NCI-H82 treated with DMSO at 0.1 percent for 48 hours (cell line): ENCODE results near the gene ASXL1.

Source experiments
- DNase-seq: peaks from one replicate; lab custom pipeline; 2025; ENCODE audit not compliant: unreplicated experiment; lab: John Stamatoyannopoulos, UW

The ASXL1 gene

GRCh38 chr20:32437391-32438074 is 79.4 kb downstream of the ASXL1 start:
- no peak for DNase-seq

DNA sequence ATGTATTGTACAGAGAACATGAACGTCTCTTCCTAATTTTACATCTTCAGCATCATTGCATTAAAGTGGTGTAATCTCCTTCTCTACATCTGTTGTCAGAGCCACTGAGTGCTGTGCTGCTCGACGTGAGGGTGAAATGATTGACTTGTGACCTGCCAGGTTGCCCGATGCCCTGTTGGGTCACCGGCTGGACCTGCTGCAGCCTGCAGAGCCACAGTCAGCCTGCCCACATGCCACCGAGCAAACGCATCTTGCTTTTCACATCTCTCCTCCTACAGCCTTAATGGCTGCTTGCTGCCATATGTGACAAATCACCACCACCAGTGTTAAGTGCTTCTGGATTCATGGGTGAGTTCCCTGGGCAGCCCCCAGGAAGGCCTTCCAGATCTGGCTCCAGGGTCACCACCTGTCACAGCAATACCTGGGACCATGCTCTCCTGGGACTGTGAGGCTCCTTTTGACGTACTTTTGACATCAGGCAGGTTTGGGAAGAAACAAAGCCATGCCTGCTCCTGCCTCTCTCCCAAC is 80.3 kb downstream of the ASXL1 start:
- DNase-seq, result no peak

DNA sequence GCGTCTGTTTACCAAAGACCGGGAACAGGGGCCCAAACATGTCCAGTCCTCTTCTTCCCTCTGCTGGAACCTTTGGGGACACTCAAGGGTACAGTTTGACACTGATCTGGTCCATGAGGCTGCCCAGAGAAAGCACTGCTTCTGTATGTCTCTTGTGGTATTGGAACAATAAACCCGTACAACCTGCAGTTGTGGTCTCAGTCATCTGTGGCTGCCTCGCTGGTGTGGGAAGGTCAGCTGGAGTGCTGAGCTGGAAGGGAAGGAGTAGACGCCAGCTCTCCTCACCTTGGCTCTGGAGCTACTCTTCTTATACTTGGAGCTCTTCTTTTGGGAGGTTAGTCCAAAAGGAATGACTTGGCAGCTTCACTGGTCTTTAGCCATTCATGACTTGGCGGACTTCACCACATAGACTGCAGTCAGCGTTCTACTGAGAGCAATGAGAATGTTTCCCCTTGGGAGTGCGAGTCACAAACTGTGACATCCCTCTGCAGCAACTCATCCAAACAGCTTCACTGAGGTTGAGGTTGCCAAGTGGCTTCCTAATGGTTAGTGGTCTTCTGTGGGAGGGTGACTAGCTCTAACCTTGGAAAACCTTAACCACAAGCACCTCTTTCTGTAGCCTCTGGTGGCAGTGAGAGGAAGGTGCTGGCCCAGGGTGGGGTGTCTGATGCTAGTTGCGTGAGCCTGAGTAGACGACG is 81.2 kb downstream of the ASXL1 start:
- no peak for DNase-seq

DNA sequence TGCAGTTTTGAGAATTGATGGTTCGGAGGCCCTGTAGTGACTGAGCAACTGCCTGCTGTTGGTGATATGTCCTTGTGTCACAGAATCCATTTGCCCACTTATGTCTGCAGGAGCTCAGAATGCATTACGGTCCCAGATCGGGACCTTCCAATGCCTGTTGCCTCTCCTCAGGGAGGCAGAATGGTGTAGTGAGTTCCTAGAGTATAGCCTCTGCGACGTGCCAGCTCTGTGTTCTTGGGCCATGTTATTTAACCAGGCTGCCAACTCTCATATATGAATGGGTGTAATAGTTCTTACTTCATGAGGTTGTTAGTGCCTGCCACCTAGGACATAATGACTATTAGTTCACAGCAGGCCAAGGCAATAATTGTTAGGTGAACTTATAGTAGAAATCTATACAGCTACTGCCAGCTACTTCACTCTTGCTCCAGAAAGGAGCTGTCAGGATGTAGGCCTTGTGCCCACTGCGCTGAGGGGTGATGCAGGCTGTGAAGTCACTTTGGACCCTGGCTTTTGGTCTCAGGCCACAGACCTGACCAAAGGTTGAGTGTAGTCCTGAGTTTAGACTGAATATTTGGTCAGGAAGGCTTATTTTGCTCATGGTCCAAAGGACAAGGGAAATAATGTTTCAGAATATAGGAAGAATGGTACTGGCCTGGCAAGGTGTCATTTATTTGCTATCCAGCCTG is 82.1 kb downstream of the ASXL1 start:
- DNase-seq, result no peak

DNA sequence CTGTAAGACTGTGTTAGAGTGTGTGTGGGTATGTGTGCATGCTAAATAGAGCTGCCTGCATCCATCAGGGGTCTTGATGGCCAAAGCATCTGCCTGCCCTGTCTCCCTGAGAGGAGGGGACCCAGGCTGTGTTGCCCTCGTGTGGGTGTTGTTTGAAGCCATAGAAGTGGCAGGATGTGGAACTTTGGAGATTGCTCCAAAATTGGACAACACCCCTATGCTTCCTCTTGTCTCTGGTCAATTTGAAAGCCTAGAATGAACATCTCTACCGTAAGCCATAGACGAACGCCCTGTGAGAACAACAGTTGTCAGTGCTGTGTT is 82.6 kb downstream of the ASXL1 start:
- no peak for DNase-seq

GRCh38 chr20:32441638-32442037 is 83.5 kb downstream of the ASXL1 start:
- no peak for DNase-seq

DNA sequence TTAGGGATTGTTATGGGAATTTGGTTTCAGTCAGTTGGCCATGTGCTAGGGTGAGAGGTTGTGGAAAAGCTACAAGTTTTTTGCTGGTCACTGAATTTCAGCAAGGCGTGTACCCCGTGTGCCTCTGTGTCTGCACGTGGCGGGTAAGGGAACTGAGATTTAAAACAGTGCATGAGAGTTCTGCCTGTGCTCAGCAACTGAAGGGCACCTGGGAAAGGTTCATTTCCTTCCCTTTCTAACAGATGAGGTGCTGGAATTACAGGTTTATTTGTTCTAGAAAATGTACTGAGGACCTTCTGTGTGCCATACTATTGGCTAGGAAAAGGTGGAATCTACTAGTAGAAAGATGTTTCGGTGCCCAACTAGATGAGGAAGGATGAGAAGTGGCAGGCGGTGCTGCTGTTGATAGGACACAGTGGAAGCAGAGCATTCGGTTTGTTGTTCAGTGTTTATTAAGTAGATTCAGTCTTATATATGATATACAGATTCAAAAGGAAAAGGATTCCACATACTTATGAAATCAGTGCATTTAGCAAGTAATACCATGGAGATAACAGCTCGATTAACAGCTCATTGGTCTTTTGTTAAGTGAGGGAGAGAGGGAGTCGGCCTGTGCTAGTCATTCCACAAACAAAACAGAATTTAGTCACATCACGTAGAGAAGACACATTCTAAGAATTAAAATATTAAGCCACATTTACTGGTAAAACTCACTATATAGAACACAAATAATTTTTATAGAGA is 84.7 kb downstream of the ASXL1 start:
- no peak for DNase-seq

DNA sequence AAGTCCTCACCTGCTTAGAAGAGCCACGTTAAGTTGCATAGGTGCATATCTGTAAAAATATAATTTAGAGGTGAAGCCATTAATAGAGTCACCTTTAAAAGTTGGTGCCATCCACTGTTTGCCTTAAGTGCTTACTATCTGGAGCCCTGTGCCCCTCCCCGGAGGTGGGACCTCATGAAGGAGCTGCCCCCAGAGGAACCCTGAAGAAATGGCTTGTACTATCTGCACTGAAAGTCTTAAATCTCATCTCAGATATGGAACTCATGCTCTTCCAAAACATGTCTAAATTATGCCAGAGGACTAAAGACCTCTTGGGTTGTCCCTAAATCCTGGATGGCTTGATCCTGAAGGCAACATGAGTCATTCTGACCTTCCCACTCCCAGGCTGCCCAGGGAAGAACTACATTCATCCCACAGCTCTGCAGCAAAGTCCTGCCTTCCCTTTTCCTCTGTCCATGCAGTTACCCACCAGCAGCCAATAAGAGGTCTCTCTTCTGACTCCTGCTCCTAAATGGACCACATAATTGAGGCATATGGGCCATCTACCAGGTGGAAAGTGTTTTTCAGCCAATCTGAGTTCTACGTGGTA is 85.3 kb downstream of the ASXL1 start:
- no peak for DNase-seq

GRCh38 chr20:32444474-32445220 is 86.5 kb downstream of the ASXL1 start:
- DNase-seq, result no peak

- no peak for DNase-seq
Observed at GRCh38 chr20:32445539-32446273, 87.6 kb downstream of the ASXL1 start.

DNA sequence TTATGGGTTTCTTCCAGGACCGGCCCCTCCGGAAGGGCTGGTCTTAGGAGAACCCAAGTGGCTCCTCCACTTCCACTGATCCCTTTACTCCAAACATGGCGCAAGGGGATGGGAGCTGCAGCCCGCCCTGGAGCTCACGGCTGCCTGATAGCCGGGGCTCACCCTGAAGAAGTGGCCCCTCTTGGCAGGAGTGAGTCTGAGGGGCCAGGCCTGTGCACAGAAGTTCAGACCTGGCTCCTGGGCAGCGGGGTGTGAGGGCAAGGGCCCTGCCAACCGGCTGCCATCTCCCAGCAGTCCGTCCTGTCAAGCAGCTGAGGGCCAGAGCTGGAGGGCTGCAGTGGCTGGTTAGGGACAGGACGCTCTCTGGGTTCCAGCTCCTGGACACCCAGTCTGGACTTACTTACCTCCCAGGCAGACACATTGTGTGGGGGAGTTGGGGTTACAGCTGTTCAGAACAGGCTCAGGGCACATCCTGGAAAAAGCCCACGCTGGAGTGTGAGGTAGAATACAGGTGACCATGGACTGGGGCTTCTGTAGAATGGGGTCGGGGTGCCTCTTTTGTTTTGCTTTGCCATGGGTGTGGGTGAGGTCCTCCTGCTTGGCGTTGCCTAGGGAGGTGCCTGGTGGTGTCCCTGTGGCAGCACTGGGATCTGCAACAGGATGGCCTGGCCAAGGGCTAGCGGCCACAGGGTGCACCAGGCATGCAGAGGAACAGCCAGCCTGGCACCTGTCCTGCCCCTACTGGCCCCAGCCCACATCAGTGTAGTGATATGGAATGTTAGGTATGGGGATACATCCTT is 88.4 kb downstream of the ASXL1 start:
- no peak for DNase-seq

DNA sequence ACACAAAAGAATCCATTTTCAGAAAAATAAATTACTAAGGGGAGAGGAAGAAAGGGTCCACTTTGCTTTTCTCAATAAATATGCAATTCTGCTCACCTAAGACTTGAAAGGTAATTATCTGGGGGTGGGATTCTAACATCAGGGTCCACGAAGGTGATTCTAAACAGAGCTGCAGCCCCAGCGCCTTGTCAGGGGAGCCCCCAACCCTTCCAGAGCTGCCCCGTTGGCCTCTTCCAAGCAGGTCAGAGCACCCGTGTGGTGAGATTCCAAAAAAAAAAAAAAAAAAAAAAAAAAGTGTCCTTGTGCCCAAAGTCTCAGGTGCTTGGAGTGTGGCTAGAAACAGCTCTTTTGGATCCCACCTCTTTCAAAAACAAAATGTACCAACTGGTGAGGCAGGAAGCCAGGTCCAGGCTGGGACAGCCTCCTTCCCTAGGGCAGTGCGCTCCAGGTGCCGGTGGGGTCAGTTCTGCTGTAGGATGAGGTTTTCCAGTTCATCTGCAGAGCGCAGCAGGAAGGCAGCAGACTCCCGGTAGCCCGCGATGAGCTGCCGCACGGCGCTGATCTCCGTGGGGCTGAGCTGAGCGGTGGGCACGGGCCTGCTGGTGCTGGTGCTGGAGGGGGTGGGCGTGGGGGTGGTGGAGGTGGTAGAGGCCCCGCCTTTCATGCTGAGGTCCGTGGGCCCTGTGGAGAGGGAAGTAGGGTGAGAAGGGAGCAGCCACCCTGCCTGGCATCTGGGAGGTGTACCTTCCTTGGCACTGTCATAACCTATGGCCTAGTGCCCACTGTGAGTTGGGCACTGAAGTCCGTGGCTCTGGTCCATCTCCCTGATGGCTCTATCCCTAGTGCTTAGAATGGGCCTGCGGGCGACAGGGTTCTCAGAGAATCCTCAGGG is 89.3 kb downstream of the ASXL1 start:
- DNase-seq, result no peak

GRCh38 chr20:32448306-32449056 is 90.3 kb downstream of the ASXL1 start:
- DNase-seq, result no peak

GRCh38 chr20:32449057-32449889 is 91.1 kb downstream of the ASXL1 start:
- DNase-seq, result no peak

DNA sequence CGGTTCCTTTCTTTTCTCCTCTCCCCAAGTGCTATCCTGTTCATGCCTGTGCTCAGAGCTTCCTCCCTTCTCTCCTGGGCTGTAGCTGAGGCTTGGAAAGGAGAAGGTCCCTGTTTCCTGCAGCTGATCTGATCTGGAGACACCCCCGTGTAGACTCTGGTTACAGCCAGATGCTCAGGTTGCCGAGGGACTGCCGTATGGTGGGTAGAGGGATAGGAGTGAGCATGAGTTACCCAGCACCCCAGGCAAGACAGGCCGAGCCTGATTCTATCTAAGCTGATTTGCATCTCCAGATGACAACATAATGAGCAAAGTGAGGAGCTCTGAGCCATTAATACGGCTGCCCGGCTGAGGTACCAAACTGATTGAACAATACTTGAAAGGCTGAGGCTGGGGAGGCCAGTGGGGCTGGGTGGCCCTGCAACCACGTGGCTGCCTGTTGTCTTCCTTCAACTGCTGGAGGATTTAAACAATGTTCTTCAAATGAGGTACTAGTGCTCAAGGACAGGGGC is 91.8 kb downstream of the ASXL1 start:
- DNase-seq, result peak; percentile 91

DNA sequence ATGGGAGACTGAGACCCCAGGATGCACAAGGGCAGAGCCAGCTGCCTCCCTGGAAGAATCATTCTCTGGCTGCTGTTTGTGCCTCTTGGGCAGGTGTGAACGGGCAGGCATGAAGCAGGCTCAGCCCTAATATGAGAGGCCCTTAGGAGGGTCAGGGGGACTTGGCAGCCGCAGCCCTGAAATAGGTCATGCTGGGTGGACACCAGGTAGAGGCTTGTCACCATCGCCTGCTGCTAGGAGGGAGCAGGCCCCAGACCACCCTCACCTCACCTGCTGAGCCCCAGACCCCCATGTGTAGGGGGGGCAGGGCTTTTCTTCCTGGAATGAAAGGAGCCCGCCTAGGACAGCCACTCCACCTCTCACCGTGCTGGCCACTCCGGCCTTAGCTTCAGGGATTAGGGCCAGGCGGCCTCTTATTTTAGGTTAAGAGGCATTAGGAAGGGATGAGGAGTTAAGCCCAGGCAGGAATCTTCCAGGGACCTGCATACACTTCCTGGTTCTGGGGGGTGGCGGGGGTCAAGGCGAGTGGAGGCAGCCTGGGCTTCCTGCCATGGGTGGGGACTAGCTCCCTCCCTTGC is 92.4 kb downstream of the ASXL1 start:
- DNase-seq, result peak; percentile 77
